HG02588 (cell line): ENCODE results near the gene STYK1.

Source experiments
- ATAC-seq: cut with Tn5 transposase; IDR thresholded peaks from one replicate; pipeline ENCODE4 v1.9.1; 2021; ENCODE audit warnings: mild to moderate bottlenecking, moderate library complexity; ENCODE audit not compliant: unreplicated experiment

STYK1 gene

GRCh38 chr12:10571141-10571540 lies 102.7 kb downstream of the STYK1 start:
- no peak for ATAC-seq
